GM23338 (cell line): ENCODE results near the gene SLC35G2. TPM values are rescaled to one million over a fixed set of nuclear protein-coding genes. Genes with fewer than 3 reads are reported as not detected.
"Not testable (repeated sequence)": the region's sequence is repeated elsewhere in the genome, so short reads cannot be mapped to it uniquely, and the experiment has no call there.

Experiments
- ATAC-seq: fragments of 200-7000 bp; cut with Tn5 transposase; 3 replicates; pipeline ENCODE4 v1.9.1; 2020
- DNase-seq: peaks from one replicate; pipeline ENCODE4 v3.0.0-alpha.2; 2015; ENCODE audit warnings: low spot score
- H2AFZ ChIP-seq: fragments of 200-600 bp; sonication (generic); 2 replicates; pipeline ENCODE4 v1.8.0; 2016; ENCODE audit warnings: antibody characterized with exemption, mild to moderate bottlenecking, moderate library complexity
- H3F3A ChIP-seq: fragments of 200-600 bp; sonication (generic); replicated peaks from 2 replicates; pipeline ENCODE4 v1.8.0; 2017; ENCODE audit warnings: antibody characterized with exemption, mixed run types, low read depth
- H3K27ac ChIP-seq: fragments of 200-600 bp; sonication (generic); 2 replicates; pipeline ENCODE4 v1.6.1; 2016; ENCODE audit warnings: low read depth
- H3K27me3 ChIP-seq: fragments of 200-600 bp; sonication (generic); 2 replicates; pipeline ENCODE4 v1.8.0; 2016; ENCODE audit warnings: mild to moderate bottlenecking, mixed run types, moderate library complexity; ENCODE audit not compliant: insufficient read depth
- H3K36me3 ChIP-seq: fragments of 200-600 bp; sonication (generic); 2 replicates; pipeline ENCODE4 v1.8.0; 2016; ENCODE audit warnings: mild to moderate bottlenecking; ENCODE audit not compliant: insufficient read depth
- H3K4me1 ChIP-seq: fragments of 200-600 bp; sonication (generic); 2 replicates; pipeline ENCODE4 v1.8.0; 2016; ENCODE audit warnings: mild to moderate bottlenecking, moderate library complexity; ENCODE audit not compliant: insufficient read depth
- H3K4me2 ChIP-seq: fragments of 200-600 bp; sonication (generic); 2 replicates; pipeline ENCODE4 v1.7.1; 2017; ENCODE audit warnings: mixed run types
- H3K4me3 ChIP-seq: fragments of 200-600 bp; sonication (generic); 2 replicates; pipeline ENCODE4 v1.6.1; 2016; ENCODE audit warnings: mixed run types
- H3K79me2 ChIP-seq: fragments of 200-600 bp; sonication (generic); replicated peaks from 2 replicates; pipeline ENCODE4 v1.8.0; 2017; ENCODE audit warnings: mild to moderate bottlenecking; ENCODE audit not compliant: insufficient read depth
- H3K9me2 ChIP-seq: fragments of 200-600 bp; sonication (generic); 2 replicates; pipeline ENCODE4 v1.8.0; 2017; ENCODE audit not compliant: insufficient read depth
- H4K20me1 ChIP-seq: fragments of 200-600 bp; sonication (generic); replicated peaks from 2 replicates; pipeline ENCODE4 v1.8.0; 2017; ENCODE audit warnings: mild to moderate bottlenecking; ENCODE audit not compliant: insufficient read depth
- H3K27ac Mint-ChIP-seq: 2 replicates; pipeline ENCODE4 v1.8.0; 2020; ENCODE audit warnings: inconsistent platforms, mild to moderate bottlenecking, moderate library complexity, mixed read lengths
- H3K27me3 Mint-ChIP-seq: 3 replicates; pipeline ENCODE4 v1.8.0; 2022; ENCODE audit warnings: low read depth, mild to moderate bottlenecking, moderate library complexity, mixed read lengths, inconsistent platforms; ENCODE audit not compliant: insufficient read depth, poor library complexity
- H3K36me3 Mint-ChIP-seq: 3 replicates; pipeline ENCODE4 v1.8.0; 2021; ENCODE audit warnings: low read depth, mild to moderate bottlenecking, inconsistent platforms, moderate library complexity, mixed read lengths
- H3K4me1 Mint-ChIP-seq: 3 replicates; pipeline ENCODE4 v1.8.0; 2020; ENCODE audit warnings: mild to moderate bottlenecking, inconsistent platforms, mixed read lengths
- H3K4me3 Mint-ChIP-seq: 3 replicates; pipeline ENCODE4 v1.8.0; 2021; ENCODE audit warnings: moderate library complexity, mild to moderate bottlenecking, inconsistent platforms, mixed read lengths
- H3K9me3 Mint-ChIP-seq: 3 replicates; pipeline ENCODE4 v1.8.0; 2020; ENCODE audit warnings: moderate library complexity, mild to moderate bottlenecking, inconsistent platforms, mixed read lengths
- CREB1 ChIP-seq: fragments of 250-450 bp; sonication (Bioruptor Pico); IDR thresholded peaks from 2 replicates; pipeline ENCODE4 v1.5.0; 2020; ENCODE audit warnings: low read depth, mild to moderate bottlenecking, moderate library complexity
- EZH2 ChIP-seq: fragments of 200-600 bp; sonication (generic); IDR thresholded peaks from one replicate; pipeline ENCODE4 v1.8.0; 2017; ENCODE audit warnings: antibody characterized with exemption, mild to moderate bottlenecking, low read depth; ENCODE audit not compliant: unreplicated experiment
- EZH2phosphoT487 ChIP-seq: fragments of 200-600 bp; sonication (generic); IDR thresholded peaks from one replicate; pipeline ENCODE4 v1.8.1; 2018; ENCODE audit warnings: antibody characterized with exemption; ENCODE audit not compliant: unreplicated experiment
- JUNB ChIP-seq: IDR thresholded peaks from one replicate; pipeline ENCODE4 v1.6.1; 2016; ENCODE audit warnings: antibody characterized with exemption; ENCODE audit not compliant: unreplicated experiment
- NANOG ChIP-seq: IDR thresholded peaks from 2 replicates; pipeline ENCODE4 v1.6.1; 2016; ENCODE audit warnings: antibody characterized with exemption, borderline replicate concordance
- POLR2AphosphoS5 ChIP-seq: IDR thresholded peaks from 2 replicates; pipeline ENCODE4 v1.6.1; 2016; ENCODE audit warnings: antibody characterized with exemption, low read depth
- STAT1 ChIP-seq: IDR thresholded peaks from one replicate; pipeline ENCODE4 v1.6.1; 2016; ENCODE audit warnings: antibody characterized with exemption; ENCODE audit not compliant: unreplicated experiment
- ZNF114 ChIP-seq: fragments of 250-450 bp; sonication (Bioruptor Pico); IDR thresholded peaks from 2 replicates; pipeline ENCODE4 v1.5.0; 2020; ENCODE audit warnings: mild to moderate bottlenecking, moderate library complexity
- ZNF331 ChIP-seq: fragments of 250-450 bp; sonication (Bioruptor Pico); IDR thresholded peaks from 2 replicates; pipeline ENCODE4 v1.5.0; 2020; ENCODE audit warnings: low read depth, mild to moderate bottlenecking, moderate library complexity
- polyA plus RNA-seq: library from polyadenylated mRNA; unstranded; fragments of >200 nt; fragmentation: Nextera tagmentation; extraction: Ambion mirVana; gene quantifications from 2 replicates; pipeline ENCODE4 v1.2.1, GENCODE V29; 2016
- total RNA-seq: library from RNA; depleted of rRNA; stranded (reverse); fragments of >200 nt; shearing (Covaris generic); gene quantifications from 2 replicates; pipeline ENCODE4 v1.2.3, GENCODE V29; 2014
- TF ChIP-seq, protein P1 (sequence below): IDR thresholded peaks from 2 replicates; pipeline ENCODE4 v1.6.1; 2016; ENCODE audit warnings: antibody characterized with exemption
- TF ChIP-seq, protein P2 (sequence below): IDR thresholded peaks from one replicate; pipeline ENCODE4 v1.6.1; 2018; ENCODE audit warnings: antibody characterized with exemption; ENCODE audit not compliant: unreplicated experiment
- TF ChIP-seq, protein P3 (sequence below), 2 experiments: fragments of 200-600 bp in 1 of 2; sonication (generic) in 1 of 2; conservative IDR thresholded peaks; 2 replicates each; pipeline versions ENCODE4 v1.5.1 to v1.6.1; 2016 to 2017; ENCODE audit warnings: antibody characterized with exemption in 2 of 2, low read depth in 2 of 2, mild to moderate bottlenecking in 2 of 2, moderate library complexity in 1 of 2

The SLC35G2 gene
- total and polyA plus RNA-seq, 2 experiments from 2014 or later, result 6.8 to 8.8 TPM

DNA sequence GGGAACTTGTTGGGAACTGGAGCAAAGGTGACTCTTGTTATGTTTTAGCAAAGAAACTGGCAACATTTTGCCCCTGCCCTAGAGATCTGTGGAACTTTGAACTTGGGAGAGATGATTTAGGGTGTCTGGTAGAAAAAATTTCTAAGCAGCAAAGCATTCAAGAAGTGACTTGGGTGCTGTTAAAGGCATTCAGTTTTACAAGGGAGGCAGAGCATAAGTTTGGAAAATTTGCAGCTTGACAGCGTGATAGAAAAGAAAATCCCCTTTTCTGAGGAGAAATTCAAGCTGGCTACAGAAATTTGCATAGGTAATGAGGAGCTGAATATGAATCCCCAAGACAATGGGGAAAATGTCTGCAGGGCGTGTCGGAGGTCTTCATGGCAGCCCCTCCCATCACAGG lies 53.3 kb downstream of the SLC35G2 start:
- Mint-ChIP-seq H3K4me1 (peaks cover 19% of the 10 kb centered on the region), H3K36me3 (peaks cover 35% of the 10 kb centered on the region)
- Histone ChIP-seq H4K20me1 (peaks cover 39% of the 10 kb centered on the region), H3K4me2 (peak overlapping the region; percentile 37; the same call in 1 of the 2 replicates), H3K79me2 (peaks cover 99% of the 10 kb centered on the region)
- not testable (repeated sequence) for ATAC-seq, H3K4me3 Mint-ChIP-seq, H3K9me2 ChIP-seq, H2AFZ ChIP-seq, H3K4me1 ChIP-seq, DNase-seq, H3K4me3 ChIP-seq, H3F3A ChIP-seq, H3K27ac Mint-ChIP-seq, H3K36me3 ChIP-seq, H3K27ac ChIP-seq, H3K9me3 Mint-ChIP-seq, H3K27me3 Mint-ChIP-seq, H3K27me3 ChIP-seq

DNA sequence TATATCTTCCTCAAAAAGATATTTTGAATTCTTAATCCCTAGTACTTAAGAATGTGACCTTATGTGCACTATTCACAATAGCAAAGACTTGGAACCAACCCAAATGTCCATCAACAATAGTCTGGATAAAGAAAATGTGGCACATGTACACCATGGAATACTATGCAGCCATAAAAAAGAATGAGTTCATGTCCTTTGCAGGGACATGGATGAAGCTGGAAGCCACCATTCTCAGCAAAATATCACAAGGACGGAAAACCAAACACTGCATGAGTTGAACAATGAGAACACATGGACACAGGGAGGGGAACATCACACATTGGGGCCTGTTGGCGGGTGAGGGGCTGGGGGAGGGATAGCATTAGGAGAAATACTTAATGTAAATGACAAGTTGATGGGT lies 60.6 kb downstream of the SLC35G2 start:
- H3K27ac Mint-ChIP-seq, H3K27me3 Mint-ChIP-seq, H3K27me3 ChIP-seq, H3K4me1 ChIP-seq, DNase-seq, H3K4me2 ChIP-seq, H3K9me2 ChIP-seq, H2AFZ ChIP-seq, H3K4me3 Mint-ChIP-seq, H3F3A ChIP-seq, H3K4me3 ChIP-seq, H3K4me1 Mint-ChIP-seq, H3K9me3 Mint-ChIP-seq, H3K27ac ChIP-seq, H3K36me3 ChIP-seq, ATAC-seq: not testable (repeated sequence)
- H3K79me2 ChIP-seq, result peaks cover 97% of the 10 kb centered on the region
- peaks cover 36% of the 10 kb centered on the region for H4K20me1 ChIP-seq
- peaks cover 14% of the 10 kb centered on the region for H3K36me3 Mint-ChIP-seq

DNA sequence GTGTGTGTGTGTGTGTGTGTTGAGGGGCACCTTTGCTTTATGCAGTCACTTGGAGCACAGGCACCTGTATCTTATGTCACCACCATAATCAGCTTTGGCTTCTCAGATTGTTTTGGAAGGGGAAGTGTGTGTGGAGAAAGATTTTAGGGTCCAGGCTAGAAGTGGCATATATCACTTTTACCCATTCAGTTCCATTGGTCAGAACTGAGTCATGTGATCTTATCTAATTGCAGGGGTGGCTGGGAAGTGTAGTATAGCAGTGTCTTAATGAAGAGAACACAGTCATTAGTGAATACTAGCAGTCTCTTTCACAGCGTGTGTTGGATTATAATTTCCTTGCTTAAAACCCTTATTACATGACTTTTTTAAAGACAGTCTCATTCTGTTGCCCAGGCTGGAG lies 63.6 kb downstream of the SLC35G2 start:
- H3K9me2 ChIP-seq, result no peaks in the 10 kb centered on the region
- H4K20me1 ChIP-seq, result peaks cover 43% of the 10 kb centered on the region
- no peak overlapping the region for H2AFZ ChIP-seq
- no peak overlapping the region for H3K4me3 ChIP-seq
- H3K4me2 ChIP-seq, result no peak overlapping the region
- Mint-ChIP-seq H3K36me3 (peaks cover 12% of the 10 kb centered on the region), H3K27ac (no peak overlapping the region), H3K4me1 (no peaks in the 10 kb centered on the region; the same call in 2 of the 3 replicates), H3K4me3 (no peak overlapping the region), H3K9me3 (no peaks in the 10 kb centered on the region; the same call in 2 of the 3 replicates), H3K27me3 (no peaks in the 10 kb centered on the region)
- peaks cover 98% of the 10 kb centered on the region for H3K79me2 ChIP-seq
- no peaks in the 10 kb centered on the region for H3K27me3 ChIP-seq
- H3K27ac ChIP-seq, result no peak overlapping the region
- no peaks in the 10 kb centered on the region for H3K4me1 ChIP-seq
- H3F3A ChIP-seq, result no peaks in the 10 kb centered on the region
- no peaks in the 10 kb centered on the region for H3K36me3 ChIP-seq
- peak; percentile 74 for ATAC-seq
- DNase-seq, result no peak
- TF ChIP-seq CREB1 (no peak), STAT1 (no peak), POLR2AphosphoS5 (no peak), ZNF114 (no peak), ZNF331 (CRISPR knock-in tag) (no peak), NANOG (no peak), EZH2 (no peak), JUNB (no peak), EZH2phosphoT487 (no peak)
- TF ChIP-seq, protein P1, sequence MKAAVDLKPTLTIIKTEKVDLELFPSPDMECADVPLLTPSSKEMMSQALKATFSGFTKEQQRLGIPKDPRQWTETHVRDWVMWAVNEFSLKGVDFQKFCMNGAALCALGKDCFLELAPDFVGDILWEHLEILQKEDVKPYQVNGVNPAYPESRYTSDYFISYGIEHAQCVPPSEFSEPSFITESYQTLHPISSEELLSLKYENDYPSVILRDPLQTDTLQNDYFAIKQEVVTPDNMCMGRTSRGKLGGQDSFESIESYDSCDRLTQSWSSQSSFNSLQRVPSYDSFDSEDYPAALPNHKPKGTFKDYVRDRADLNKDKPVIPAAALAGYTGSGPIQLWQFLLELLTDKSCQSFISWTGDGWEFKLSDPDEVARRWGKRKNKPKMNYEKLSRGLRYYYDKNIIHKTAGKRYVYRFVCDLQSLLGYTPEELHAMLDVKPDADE, result no peak; the same call in 1 of the 2 replicates
- TF ChIP-seq, protein P2, sequence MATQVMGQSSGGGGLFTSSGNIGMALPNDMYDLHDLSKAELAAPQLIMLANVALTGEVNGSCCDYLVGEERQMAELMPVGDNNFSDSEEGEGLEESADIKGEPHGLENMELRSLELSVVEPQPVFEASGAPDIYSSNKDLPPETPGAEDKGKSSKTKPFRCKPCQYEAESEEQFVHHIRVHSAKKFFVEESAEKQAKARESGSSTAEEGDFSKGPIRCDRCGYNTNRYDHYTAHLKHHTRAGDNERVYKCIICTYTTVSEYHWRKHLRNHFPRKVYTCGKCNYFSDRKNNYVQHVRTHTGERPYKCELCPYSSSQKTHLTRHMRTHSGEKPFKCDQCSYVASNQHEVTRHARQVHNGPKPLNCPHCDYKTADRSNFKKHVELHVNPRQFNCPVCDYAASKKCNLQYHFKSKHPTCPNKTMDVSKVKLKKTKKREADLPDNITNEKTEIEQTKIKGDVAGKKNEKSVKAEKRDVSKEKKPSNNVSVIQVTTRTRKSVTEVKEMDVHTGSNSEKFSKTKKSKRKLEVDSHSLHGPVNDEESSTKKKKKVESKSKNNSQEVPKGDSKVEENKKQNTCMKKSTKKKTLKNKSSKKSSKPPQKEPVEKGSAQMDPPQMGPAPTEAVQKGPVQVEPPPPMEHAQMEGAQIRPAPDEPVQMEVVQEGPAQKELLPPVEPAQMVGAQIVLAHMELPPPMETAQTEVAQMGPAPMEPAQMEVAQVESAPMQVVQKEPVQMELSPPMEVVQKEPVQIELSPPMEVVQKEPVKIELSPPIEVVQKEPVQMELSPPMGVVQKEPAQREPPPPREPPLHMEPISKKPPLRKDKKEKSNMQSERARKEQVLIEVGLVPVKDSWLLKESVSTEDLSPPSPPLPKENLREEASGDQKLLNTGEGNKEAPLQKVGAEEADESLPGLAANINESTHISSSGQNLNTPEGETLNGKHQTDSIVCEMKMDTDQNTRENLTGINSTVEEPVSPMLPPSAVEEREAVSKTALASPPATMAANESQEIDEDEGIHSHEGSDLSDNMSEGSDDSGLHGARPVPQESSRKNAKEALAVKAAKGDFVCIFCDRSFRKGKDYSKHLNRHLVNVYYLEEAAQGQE, result no peak
- TF ChIP-seq, protein P3, sequence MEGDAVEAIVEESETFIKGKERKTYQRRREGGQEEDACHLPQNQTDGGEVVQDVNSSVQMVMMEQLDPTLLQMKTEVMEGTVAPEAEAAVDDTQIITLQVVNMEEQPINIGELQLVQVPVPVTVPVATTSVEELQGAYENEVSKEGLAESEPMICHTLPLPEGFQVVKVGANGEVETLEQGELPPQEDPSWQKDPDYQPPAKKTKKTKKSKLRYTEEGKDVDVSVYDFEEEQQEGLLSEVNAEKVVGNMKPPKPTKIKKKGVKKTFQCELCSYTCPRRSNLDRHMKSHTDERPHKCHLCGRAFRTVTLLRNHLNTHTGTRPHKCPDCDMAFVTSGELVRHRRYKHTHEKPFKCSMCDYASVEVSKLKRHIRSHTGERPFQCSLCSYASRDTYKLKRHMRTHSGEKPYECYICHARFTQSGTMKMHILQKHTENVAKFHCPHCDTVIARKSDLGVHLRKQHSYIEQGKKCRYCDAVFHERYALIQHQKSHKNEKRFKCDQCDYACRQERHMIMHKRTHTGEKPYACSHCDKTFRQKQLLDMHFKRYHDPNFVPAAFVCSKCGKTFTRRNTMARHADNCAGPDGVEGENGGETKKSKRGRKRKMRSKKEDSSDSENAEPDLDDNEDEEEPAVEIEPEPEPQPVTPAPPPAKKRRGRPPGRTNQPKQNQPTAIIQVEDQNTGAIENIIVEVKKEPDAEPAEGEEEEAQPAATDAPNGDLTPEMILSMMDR (conservative IDR thresholded peaks at IDR 0.05; ENCODE audit: low read depth in 2 of 2), result no peak
